NCI-H460 (cell line): Measurements from ENCODE around the gene KLHL22. TPM values are rescaled to one million over a fixed set of nuclear protein-coding genes. Genes with fewer than 3 reads are reported as not detected.

Experiments
- DNase-seq: peaks from one replicate; pipeline ENCODE4 v3.0.0-alpha.2; 2016; ENCODE audit warnings: low read depth; ENCODE audit errors: extremely low read depth
- total RNA-seq: library from RNA; depleted of rRNA; stranded (reverse); fragments of >200 nt; shearing (Covaris generic); gene quantifications from 2 replicates; pipeline ENCODE4 v1.2.3, GENCODE V29; 2014

KLHL22 gene
- total RNA-seq, 1 experiment from 2014 or later: 8.7 TPM

GRCh38 chr22:20435436-20436306 is 59.9 kb downstream of the KLHL22 start:
- DNase-seq: no peak

GRCh38 chr22:20434773-20435172 is 60.8 kb downstream of the KLHL22 start:
- no peak for DNase-seq

GRCh38 chr22:20434264-20434751 is 61.3 kb downstream of the KLHL22 start:
- no peak for DNase-seq

- no peak for DNase-seq
Measured at GRCh38 chr22:20433686-20434241, 61.8 kb downstream of the KLHL22 start.

GRCh38 chr22:20433191-20433590 is 62.4 kb downstream of the KLHL22 start:
- DNase-seq: no peak

- no peak for DNase-seq
Measured at GRCh38 chr22:20432244-20432686, 63.3 kb downstream of the KLHL22 start.

- DNase-seq: no peak
Measured at GRCh38 chr22:20431511-20432192, 63.9 kb downstream of the KLHL22 start.

- peak; percentile 44 for DNase-seq
Measured at GRCh38 chr22:20430720-20431510, 64.7 kb downstream of the KLHL22 start.

- no peak for DNase-seq
Measured at GRCh38 chr22:20430101-20430719, 65.4 kb downstream of the KLHL22 start.

GRCh38 chr22:20429254-20430100 is 66.1 kb downstream of the KLHL22 start:
- no peak for DNase-seq

- no peak for DNase-seq
Measured at GRCh38 chr22:20428496-20429253, 66.9 kb downstream of the KLHL22 start.

GRCh38 chr22:20427945-20428417 is 67.6 kb downstream of the KLHL22 start:
- DNase-seq: no peak

GRCh38 chr22:20427104-20427944 is 68.3 kb downstream of the KLHL22 start:
- DNase-seq: no peak

- DNase-seq: no peak
Measured at GRCh38 chr22:20426259-20426615, 69.4 kb downstream of the KLHL22 start.

- no peak for DNase-seq
Measured at GRCh38 chr22:20425566-20426258, 69.9 kb downstream of the KLHL22 start.

- DNase-seq: no peak
Measured at GRCh38 chr22:20424932-20425565, 70.5 kb downstream of the KLHL22 start.

GRCh38 chr22:20424568-20424931 is 71.0 kb downstream of the KLHL22 start:
- DNase-seq: no peak
